Prostate gland (tissue), 2 donors: ENCODE data around the gene ZNF324.

Experiments
- POLR2A ChIP-seq: fragments of 450-650 bp; IDR thresholded peaks from one replicate; pipeline ENCODE4 v1.6.1; 2016; ENCODE audit warnings: antibody characterized with exemption, mild to moderate bottlenecking
- POLR2AphosphoS5 ChIP-seq: sonication (generic); formaldehyde crosslinking; IDR thresholded peaks from one replicate; pipeline ENCODE4 v1.6.1; 2017; ENCODE audit warnings: antibody characterized with exemption
- TF ChIP-seq, protein P1 (sequence below), 4 experiments: fragments of 200-600 bp in 2 of 4; fragments of 450-650 bp in 2 of 4; sonication (generic) in 2 of 4; IDR thresholded peaks; 1 replicate in 3 of 4; 2 replicates in 1 of 4; pipeline ENCODE4 v1.5.1; 2016 to 2019; ENCODE audit warnings: antibody characterized with exemption in 4 of 4, mild to moderate bottlenecking in 2 of 4, moderate library complexity in 2 of 4

DNA sequence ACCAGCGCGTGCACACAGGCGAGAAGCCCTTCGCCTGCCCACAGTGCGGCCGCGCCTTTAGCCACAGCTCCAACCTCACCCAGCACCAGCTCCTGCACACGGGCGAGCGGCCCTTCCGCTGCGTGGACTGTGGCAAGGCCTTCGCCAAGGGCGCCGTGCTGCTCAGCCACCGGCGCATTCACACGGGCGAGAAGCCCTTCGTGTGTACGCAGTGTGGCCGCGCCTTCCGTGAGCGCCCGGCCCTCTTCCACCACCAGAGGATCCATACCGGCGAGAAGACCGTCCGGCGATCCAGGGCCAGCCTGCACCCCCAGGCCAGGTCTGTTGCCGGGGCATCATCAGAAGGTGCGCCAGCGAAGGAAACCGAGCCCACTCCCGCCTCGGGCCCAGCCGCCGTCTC, 4.9 kb downstream of the ZNF324 start:
- no peak for TF ChIP-seq POLR2AphosphoS5
- TF ChIP-seq, protein P1, sequence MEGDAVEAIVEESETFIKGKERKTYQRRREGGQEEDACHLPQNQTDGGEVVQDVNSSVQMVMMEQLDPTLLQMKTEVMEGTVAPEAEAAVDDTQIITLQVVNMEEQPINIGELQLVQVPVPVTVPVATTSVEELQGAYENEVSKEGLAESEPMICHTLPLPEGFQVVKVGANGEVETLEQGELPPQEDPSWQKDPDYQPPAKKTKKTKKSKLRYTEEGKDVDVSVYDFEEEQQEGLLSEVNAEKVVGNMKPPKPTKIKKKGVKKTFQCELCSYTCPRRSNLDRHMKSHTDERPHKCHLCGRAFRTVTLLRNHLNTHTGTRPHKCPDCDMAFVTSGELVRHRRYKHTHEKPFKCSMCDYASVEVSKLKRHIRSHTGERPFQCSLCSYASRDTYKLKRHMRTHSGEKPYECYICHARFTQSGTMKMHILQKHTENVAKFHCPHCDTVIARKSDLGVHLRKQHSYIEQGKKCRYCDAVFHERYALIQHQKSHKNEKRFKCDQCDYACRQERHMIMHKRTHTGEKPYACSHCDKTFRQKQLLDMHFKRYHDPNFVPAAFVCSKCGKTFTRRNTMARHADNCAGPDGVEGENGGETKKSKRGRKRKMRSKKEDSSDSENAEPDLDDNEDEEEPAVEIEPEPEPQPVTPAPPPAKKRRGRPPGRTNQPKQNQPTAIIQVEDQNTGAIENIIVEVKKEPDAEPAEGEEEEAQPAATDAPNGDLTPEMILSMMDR (IDR thresholded peaks at IDR 0.05): no peak
- TF ChIP-seq POLR2A: no peak
